ENCODE measurements around the gene ABCB6. TPM values are rescaled to one million over a fixed set of nuclear protein-coding genes. Genes with fewer than 3 reads are reported as not detected.
A peak's percentile ranks its signal among the peaks of the same experiment; 100 is the strongest.

The ABCB6 gene
- total and polyA plus RNA-seq, 2 of the 8 experiments (the other 6 are each of a cell fraction or from before 2014, with no cell fraction given): 44.9 to 50.6 TPM

- TF ChIP-seq EP300 (IDR thresholded peaks at IDR 0.05; ENCODE audit: borderline replicate concordance in 1 of 2, low read depth in 2 of 2, low read length in 2 of 2): no peak
- TF ChIP-seq POLR2A (IDR thresholded peaks at IDR 0.05; ENCODE audit: control extremely low read depth in 1 of 2, low read depth in 2 of 2, low read length in 2 of 2): peak in 1 of 2 experiments; percentile 91; a peak in 2 of 3 replicates
These were observed 26.6 kb upstream of the ABCB6 start, which contains the start of the genes GLB1L and STK16 (continued) for GRCh38 chr2:219245148-219245898.

Data from H1 (cell line).